GM12801 (cell line): Measurements from ENCODE around the gene CH25H.

Source experiments
- CTCF ChIP-seq: IDR thresholded peaks from one replicate; pipeline ENCODE4 v1.5.1; 2011; ENCODE audit warnings: control low read depth; ENCODE audit not compliant: insufficient read length; ENCODE audit errors: extremely low read depth

Gene CH25H

GRCh38 chr10:89224739-89225443 is 17.8 kb upstream of the CH25H start:
- TF ChIP-seq CTCF, result no peak

- TF ChIP-seq CTCF, result no peak
These were observed 14.8 kb upstream of the CH25H start for GRCh38 chr10:89221919-89222318.

- TF ChIP-seq CTCF, result no peak
These were observed 12.5 kb upstream of the CH25H start for GRCh38 chr10:89219513-89220218.

- peak; percentile 18 for TF ChIP-seq CTCF
These were observed 10.2 kb upstream of the CH25H start for GRCh38 chr10:89217057-89217990.

GRCh38 chr10:89216056-89216455 is 8.9 kb upstream of the CH25H start:
- TF ChIP-seq CTCF, result no peak

GRCh38 chr10:89215511-89215910 is 8.4 kb upstream of the CH25H start:
- no peak for TF ChIP-seq CTCF

GRCh38 chr10:89214566-89215165 is 7.5 kb upstream of the CH25H start:
- no peak for TF ChIP-seq CTCF
